Effector memory CD4-positive, alpha-beta T cell (primary cell): Measurements from ENCODE around the gene PCDHGA1.
"Not testable (repeated sequence)": the region's sequence is repeated elsewhere in the genome, so short reads cannot be mapped to it uniquely, and the experiment has no call there.

Experiments
- DNase-seq, 3 donors: peaks; one replicate each; pipeline ENCODE4 v3.0.0-alpha.2; 2020
- H3K27ac ChIP-seq: 2 replicates; pipeline ENCODE4 v1.7.0; 2013; ENCODE audit warnings: mild to moderate bottlenecking, low read length, moderate library complexity; ENCODE audit not compliant: insufficient read depth, poor library complexity, severe bottlenecking
- H3K27me3 ChIP-seq: replicated peaks from 2 replicates; pipeline ENCODE4 v1.7.0; 2013; ENCODE audit warnings: mild to moderate bottlenecking, low read length; ENCODE audit not compliant: insufficient read depth, control insufficient read depth, poor library complexity, severe bottlenecking
- H3K36me3 ChIP-seq: 2 replicates; pipeline ENCODE4 v1.7.0; 2013; ENCODE audit warnings: mild to moderate bottlenecking, low read length, moderate library complexity; ENCODE audit not compliant: control insufficient read depth, insufficient read depth
- H3K4me1 ChIP-seq: 2 replicates; pipeline ENCODE4 v1.7.0; 2013; ENCODE audit warnings: low read length, mild to moderate bottlenecking; ENCODE audit not compliant: control insufficient read depth, insufficient read depth, poor library complexity, severe bottlenecking
- H3K4me3 ChIP-seq: 2 replicates; pipeline ENCODE4 v1.7.0; 2013; ENCODE audit warnings: low read length, low read depth, mild to moderate bottlenecking; ENCODE audit not compliant: insufficient read depth, poor library complexity, severe bottlenecking
- H3K9me3 ChIP-seq: 2 replicates; pipeline ENCODE4 v1.7.0; 2013; ENCODE audit warnings: mild to moderate bottlenecking, low read length, moderate library complexity; ENCODE audit not compliant: control insufficient read depth
- total RNA-seq, 3 donors: gene quantifications; one replicate each; lab custom pipeline; 2026; lab: John Stamatoyannopoulos, UW

Gene PCDHGA1
- 0 to 0.61 (median 0) reads per million in 3 donors for total RNA-seq

DNA sequence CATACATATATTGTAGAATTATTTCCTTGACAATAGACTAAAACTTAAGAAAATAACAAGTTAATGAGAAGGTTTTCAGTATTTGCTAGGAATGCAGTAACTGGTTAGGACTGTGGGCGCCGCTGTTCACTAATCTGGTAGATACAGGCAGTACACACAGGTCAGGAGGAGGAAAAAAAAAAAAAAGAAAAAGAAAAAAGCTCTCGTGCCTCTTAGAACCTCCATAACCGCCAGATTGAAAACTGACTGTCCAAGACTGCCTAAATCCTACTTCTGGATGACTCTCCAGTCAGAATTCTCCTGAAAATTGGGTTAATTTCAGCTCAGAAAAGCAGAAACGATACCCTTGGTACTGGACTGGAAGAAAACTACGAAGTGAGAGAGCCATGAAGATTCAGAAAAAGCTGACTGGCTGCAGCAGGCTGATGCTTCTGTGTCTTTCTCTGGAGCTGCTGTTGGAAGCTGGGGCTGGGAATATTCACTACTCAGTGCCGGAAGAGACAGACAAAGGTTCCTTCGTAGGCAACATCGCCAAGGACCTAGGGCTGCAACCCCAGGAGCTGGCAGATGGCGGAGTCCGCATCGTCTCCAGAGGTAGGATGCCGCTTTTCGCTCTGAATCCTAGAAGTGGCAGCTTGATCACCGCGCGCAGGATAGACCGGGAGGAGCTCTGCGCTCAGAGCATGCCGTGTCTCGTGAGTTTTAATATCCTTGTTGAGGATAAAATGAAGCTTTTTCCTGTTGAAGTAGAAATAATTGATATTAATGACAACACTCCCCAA is at the start of gene PCDHGA1:
PCDHGA1 (plus strand) TSS at position 216 of the 782 bp plus-strand sequence.
- peaks cover 10% of the 10 kb centered on the region for H3K9me3 ChIP-seq
- peaks cover 18% of the 10 kb centered on the region for H3K27me3 ChIP-seq
- H3K4me3 ChIP-seq = no peak within 1 kb of the TSS
- no peaks in the 10 kb centered on the region for H3K36me3 ChIP-seq
- H3K4me1 ChIP-seq = no peaks in the 10 kb centered on the region
- DNase-seq = peak in 1 of 3 donors; percentile 14
- no peak within 1 kb of the TSS for H3K27ac ChIP-seq

DNA sequence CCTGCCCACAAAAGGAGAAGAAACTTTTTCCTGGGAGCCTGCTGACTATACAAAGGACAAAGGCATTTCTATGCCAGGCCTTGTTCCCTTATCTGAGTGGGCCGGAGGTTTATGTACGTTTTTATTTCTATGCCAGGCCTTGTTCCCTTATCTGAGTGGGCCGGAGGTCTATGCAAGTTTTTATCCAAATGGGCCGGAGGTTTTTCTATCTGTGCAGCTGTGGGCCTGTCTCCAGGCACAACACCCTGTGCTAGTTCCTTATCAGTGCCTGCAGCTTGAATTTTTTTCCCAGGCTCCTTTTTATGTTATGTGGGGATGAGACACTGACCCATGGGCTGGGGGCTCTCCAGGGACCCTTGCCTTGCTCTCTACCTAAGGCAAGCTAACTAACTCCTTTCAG is 31.9 kb upstream of the PCDHGA1 start:
- Histone ChIP-seq H3K36me3 (no peaks in the 10 kb centered on the region), H3K9me3 (peaks cover 10% of the 10 kb centered on the region)
- DNase-seq = no peak

DNA sequence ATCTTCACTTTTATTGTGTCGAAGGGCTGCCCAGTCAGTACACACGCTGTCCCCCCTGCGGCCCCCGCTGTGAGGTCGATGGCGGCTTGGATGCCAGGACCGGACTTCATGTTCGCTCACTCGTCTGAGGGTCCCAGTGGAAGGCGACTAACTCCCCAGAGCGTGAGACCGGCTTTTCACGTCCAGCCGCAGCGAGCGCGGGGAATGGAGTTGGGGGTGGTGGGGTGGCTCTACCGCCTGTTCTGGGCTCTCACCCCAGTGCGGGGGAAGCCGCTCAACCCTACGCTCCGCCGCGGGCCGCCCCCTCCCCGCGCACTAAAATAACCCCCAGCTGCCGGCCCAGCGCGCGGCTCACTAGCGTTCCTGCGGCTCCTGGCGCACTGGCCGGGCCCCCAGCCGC is 26.6 kb upstream of the PCDHGA1 start, which contains the start of gene SLC25A2:
SLC25A2 (minus strand) TSS at position 294 of the 400 bp plus-strand sequence; CDS start at position 110, 184 bp downstream.
- DNase-seq = no peak
- Histone ChIP-seq H3K4me3 (no peak within 1 kb of the TSS), H3K9me3 (peaks cover 36% of the 10 kb centered on the region), H3K27ac (no peak within 1 kb of the TSS), H3K36me3 (no peaks in the 10 kb centered on the region), H3K27me3 (no peaks in the 10 kb centered on the region), H3K4me1 (no peaks in the 10 kb centered on the region)

More for the DNA sequence above, 31.9 kb upstream of the PCDHGA1 start:
- Histone ChIP-seq H3K4me1 (no peaks in the 10 kb centered on the region), H3K27me3 (no peaks in the 10 kb centered on the region), H3K27ac (no peak overlapping the region), H3K4me3 (no peak overlapping the region)

DNA sequence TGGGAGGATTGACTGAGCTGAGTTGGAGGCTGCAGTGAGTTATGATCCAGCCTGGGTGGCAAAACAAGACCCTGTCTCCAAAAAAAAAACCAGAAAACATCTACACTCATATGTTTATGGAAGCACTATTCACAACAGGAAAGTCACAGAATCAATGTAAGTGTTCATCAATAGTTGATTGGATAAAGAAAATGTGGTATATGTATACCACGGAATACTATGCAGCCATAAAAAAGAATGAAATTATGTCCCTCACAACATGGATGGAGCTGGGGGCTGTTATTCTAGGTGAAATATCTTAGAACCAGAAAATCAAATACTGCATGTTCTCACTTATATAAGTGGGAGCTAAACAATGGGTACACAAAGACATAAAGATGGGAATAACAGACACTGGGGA is 23.7 kb upstream of the PCDHGA1 start:
- peaks cover 44% of the 10 kb centered on the region for H3K9me3 ChIP-seq
- no peaks in the 10 kb centered on the region for H3K36me3 ChIP-seq
- H3K4me3 ChIP-seq = no peak overlapping the region
- H3K27me3 ChIP-seq = no peaks in the 10 kb centered on the region
- H3K27ac ChIP-seq = no peak overlapping the region
- no peaks in the 10 kb centered on the region for H3K4me1 ChIP-seq
- no peak for DNase-seq

DNA sequence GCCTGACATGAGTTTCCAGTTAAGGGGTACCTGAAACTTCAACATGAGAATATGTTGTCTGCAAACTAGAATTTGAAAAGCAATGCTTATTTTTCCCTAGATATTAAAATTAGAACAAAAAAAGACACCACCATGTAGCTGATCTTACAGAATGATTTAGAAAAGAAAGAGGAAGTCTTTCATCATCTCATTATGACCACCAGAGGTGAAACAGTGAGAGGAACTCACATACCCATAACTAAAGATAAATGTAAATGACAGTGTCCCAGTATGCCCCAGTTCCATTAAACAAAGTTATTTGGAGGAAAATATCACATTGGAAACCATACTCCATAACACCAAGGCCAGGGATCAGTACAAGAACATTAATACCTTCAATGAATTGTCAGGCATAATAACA is 16.6 kb upstream of the PCDHGA1 start:
- no peak for DNase-seq
- Histone ChIP-seq H3K9me3 (peaks cover 27% of the 10 kb centered on the region), H3K4me1 (no peaks in the 10 kb centered on the region), H3K27ac (no peak overlapping the region), H3K36me3 (no peaks in the 10 kb centered on the region), H3K27me3 (no peaks in the 10 kb centered on the region), H3K4me3 (no peak overlapping the region)

DNA sequence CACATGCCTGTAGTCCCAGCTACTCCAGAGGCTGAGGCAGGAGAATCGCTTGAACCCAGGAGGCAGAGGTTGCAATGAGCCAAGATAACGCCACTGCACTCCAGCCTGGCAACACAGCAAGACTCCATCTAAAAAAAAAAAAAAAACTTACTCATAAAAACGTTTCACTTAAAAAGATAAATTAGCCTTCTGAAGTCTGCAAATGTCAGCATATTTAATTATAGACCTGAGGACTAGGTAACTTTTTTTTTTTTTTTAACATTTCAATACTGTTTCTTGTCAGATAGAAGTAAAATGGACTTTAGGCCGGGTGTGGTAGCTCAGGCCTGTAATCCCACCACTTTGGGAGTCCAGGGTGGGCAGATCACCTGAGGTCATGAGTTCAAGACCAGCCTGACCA is 13.4 kb upstream of the PCDHGA1 start:
- H3K27me3 ChIP-seq, H3K4me1 ChIP-seq, DNase-seq, H3K4me3 ChIP-seq, H3K27ac ChIP-seq, H3K36me3 ChIP-seq: not testable (repeated sequence)
- H3K9me3 ChIP-seq = peaks cover 31% of the 10 kb centered on the region

DNA sequence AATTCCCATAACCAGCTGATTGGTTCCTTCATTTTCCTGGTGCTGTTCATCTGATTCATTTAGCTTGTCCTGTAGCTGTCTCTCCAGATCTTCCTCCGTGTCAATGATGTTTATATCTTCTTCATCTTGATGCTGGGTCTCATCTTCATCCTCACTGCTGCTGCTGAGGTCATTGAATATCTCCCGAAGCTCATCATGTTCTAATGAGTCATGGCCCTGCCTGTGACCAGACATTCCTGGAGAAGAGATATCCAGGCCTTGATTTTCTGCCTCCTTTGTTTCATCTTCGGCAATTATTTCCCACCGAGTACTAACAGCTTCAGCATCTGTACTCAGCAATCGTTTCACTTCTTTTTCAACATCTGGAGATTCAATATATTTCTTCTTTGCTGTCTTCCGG is 11.1 kb upstream of the PCDHGA1 start:
- no peak for DNase-seq
- peaks cover 31% of the 10 kb centered on the region for H3K9me3 ChIP-seq
- peaks cover 9% of the 10 kb centered on the region for H3K36me3 ChIP-seq
- no peaks in the 10 kb centered on the region for H3K4me1 ChIP-seq
- H3K27me3 ChIP-seq = no peaks in the 10 kb centered on the region
- H3K27ac ChIP-seq = no peak overlapping the region
- no peak overlapping the region for H3K4me3 ChIP-seq

DNA sequence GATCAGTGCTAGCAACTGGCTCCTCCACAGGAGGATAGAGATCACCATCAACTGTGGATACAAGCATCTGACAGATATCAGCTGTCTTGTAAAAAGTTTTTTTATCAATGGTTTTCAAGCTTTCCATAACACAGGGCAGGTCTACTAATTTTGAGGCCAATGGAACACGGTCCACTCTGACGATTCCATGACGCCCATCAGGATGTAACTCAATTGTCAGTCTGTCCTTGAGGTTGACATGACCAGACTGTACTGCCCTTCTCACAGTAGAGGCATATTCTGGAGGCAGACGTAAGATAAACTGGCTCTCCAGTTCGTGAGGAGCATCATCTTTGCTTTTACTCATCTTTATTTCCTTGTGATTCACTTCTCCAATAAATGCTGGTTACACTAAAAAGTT is 10.6 kb upstream of the PCDHGA1 start:
- peaks cover 31% of the 10 kb centered on the region for H3K9me3 ChIP-seq

DNA sequence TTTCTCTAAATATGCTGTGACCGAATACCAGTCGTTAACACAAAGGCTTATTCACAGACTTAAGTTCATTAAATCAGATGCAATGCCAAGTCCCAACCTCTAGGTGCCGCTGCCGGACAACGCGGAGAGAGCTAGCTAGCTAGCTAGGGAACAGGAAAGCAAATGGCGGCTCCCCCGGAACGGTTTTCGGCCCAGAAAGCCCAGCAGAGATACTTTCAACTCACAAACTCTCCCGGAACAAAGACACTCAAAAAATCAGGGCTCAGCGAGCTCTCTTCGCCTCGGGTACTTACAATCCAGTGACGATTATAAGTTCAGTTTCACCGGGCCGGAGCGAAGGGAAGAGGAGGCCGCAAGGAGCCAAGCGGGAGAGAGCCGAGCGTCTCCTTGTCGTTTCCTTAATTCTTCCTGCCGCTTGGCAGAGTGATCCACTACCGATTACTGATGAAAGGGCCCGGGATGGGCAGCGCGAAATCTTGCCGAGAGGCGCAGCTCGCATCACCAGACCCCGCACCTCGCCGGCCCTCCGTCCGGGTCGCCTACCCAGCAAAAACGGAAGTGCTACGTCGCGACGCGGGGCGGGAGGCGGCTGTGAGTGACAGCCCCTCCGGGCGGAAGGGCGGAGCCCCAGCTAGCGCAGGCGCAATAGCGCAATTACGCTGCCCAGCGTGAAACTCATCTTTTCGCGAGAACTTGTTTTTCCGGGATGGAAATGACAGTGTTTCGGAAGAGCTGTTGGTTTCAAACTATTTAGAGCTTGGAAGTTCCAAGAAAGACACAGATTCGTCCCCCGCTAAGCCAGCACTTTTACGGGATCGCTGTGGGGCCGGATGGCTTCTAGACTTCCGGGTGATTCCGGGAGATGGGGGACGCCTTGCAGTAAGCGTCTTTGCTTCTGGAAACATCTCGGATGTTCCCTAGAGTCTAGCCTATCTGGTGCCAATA is 9.8 kb upstream of the PCDHGA1 start, which contains the start of gene TAF7:
TAF7 (minus strand) TSS at position 560 of the 945 bp plus-strand sequence. CDS start 740 bp downstream, outside the sequence.
- no peaks in the 10 kb centered on the region for H3K4me1 ChIP-seq

More for the DNA sequence above, 10.6 kb upstream of the PCDHGA1 start:
- peaks cover 9% of the 10 kb centered on the region for H3K36me3 ChIP-seq
- peak overlapping the region; percentile 71 for H3K4me3 ChIP-seq
- no peaks in the 10 kb centered on the region for H3K27me3 ChIP-seq
- DNase-seq = no peak
- H3K27ac ChIP-seq = no peak overlapping the region
- H3K4me1 ChIP-seq = no peaks in the 10 kb centered on the region

More for the DNA sequence above, 9.8 kb upstream of the PCDHGA1 start, which contains the start of gene TAF7:
- Histone ChIP-seq H3K27ac (peak within 1 kb of the TSS; percentile 93), H3K27me3 (no peaks in the 10 kb centered on the region), H3K4me3 (peak within 1 kb of the TSS; percentile 71), H3K36me3 (peaks cover 9% of the 10 kb centered on the region), H3K9me3 (peaks cover 26% of the 10 kb centered on the region)
- peak; percentile 82 to 89 (median 86) for DNase-seq
